Fibroblast of lung (primary cell): ENCODE results near the gene XAB2. TPM values are rescaled to one million over a fixed set of nuclear protein-coding genes. Genes with fewer than 3 reads are reported as not detected.

Experiments used
- DNase-seq, 2 donors: peaks; one replicate each; pipeline versions ENCODE4 v3.0.0 to v3.0.0-alpha.2; 2010; ENCODE audit warnings: low read depth in 2 of 2
- H2AFZ ChIP-seq: 2 replicates; pipeline ENCODE4 v1.5.1; 2012; ENCODE audit warnings: low read length, control low read depth, inconsistent platforms
- H3K27ac ChIP-seq: 2 replicates; pipeline ENCODE4 v1.5.1; 2011; ENCODE audit warnings: low read length, control low read depth; ENCODE audit not compliant: insufficient read depth
- H3K27me3 ChIP-seq: 2 replicates; pipeline ENCODE4 v1.5.1; 2011; ENCODE audit warnings: mild to moderate bottlenecking, low read length; ENCODE audit not compliant: control insufficient read depth, insufficient read depth
- H3K36me3 ChIP-seq: 2 replicates; pipeline ENCODE4 v1.5.1; 2011; ENCODE audit warnings: low read length; ENCODE audit not compliant: control insufficient read depth, insufficient read depth
- H3K4me1 ChIP-seq: 2 replicates; pipeline ENCODE4 v1.5.1; 2011; ENCODE audit warnings: low read length; ENCODE audit not compliant: control insufficient read depth, insufficient read depth; ENCODE audit errors: extremely low read depth
- H3K4me2 ChIP-seq: 2 replicates; pipeline ENCODE4 v1.5.1; 2011; ENCODE audit warnings: low read length, control low read depth; ENCODE audit not compliant: insufficient read depth; ENCODE audit errors: extremely low read depth
- H3K4me3 ChIP-seq, 4 experiments: fragments of 200-600 bp in 1 of 4; sonication (generic) in 1 of 4; replicated peaks in 1 of 4; 2 replicates each; pipeline ENCODE4 v1.5.1; 2011 to 2016; ENCODE audit warnings: low read length in 4 of 4, low read depth in 3 of 4, mild to moderate bottlenecking in 3 of 4, control low read depth in 2 of 4, inconsistent platforms in 1 of 4, mixed read lengths in 1 of 4; ENCODE audit not compliant: insufficient read depth in 1 of 4; ENCODE audit errors: control extremely low read depth in 1 of 4
- H3K79me2 ChIP-seq: 2 replicates; pipeline ENCODE4 v1.5.1; 2012; ENCODE audit warnings: mild to moderate bottlenecking, low read length, inconsistent platforms; ENCODE audit not compliant: control insufficient read depth, insufficient read depth
- H3K9ac ChIP-seq: 2 replicates; pipeline ENCODE4 v1.5.1; 2011; ENCODE audit warnings: mild to moderate bottlenecking, low read length, control low read depth; ENCODE audit not compliant: insufficient read depth
- H3K9me3 ChIP-seq: 2 replicates; pipeline ENCODE4 v1.5.1; 2012; ENCODE audit warnings: low read depth, low read length; ENCODE audit not compliant: control insufficient read depth, insufficient read depth
- H4K20me1 ChIP-seq: 2 replicates; pipeline ENCODE4 v1.5.1; 2011; ENCODE audit warnings: low read length; ENCODE audit not compliant: control insufficient read depth, insufficient read depth; ENCODE audit errors: extremely low read depth
- CTCF ChIP-seq, 2 donors: IDR thresholded peaks in 1 of 2; conservative IDR thresholded peaks in 1 of 2; 1 replicate in 1 of 2; 2 replicates in 1 of 2; pipeline ENCODE4 v1.5.1; 2011 to 2012; ENCODE audit warnings: low read length in 2 of 2, control low read depth in 1 of 2, inconsistent platforms in 1 of 2, low read depth in 1 of 2, mild to moderate bottlenecking in 1 of 2
- EZH2 ChIP-seq: IDR thresholded peaks from 2 replicates; pipeline ENCODE4 v1.5.1; 2012; ENCODE audit warnings: low read length, control low read depth, mild to moderate bottlenecking; ENCODE audit errors: missing control alignments
- polyA plus RNA-seq, 2 donors: library from polyadenylated mRNA; depleted of rRNA in 1 of 2; stranded (reverse) in 1 of 2; unstranded in 1 of 2; fragments of >200 nt; gene quantifications; 2 replicates each; pipeline ENCODE4 v1.2.1, GENCODE V29; 2011 to 2012; ENCODE audit warnings: missing spikeins in 1 of 2
- total RNA-seq: library from RNA; depleted of rRNA; stranded (reverse); fragments of >200 nt; gene quantifications from 2 replicates; pipeline ENCODE4 v1.2.1, GENCODE V29; 2014

Gene XAB2
- total and polyA plus RNA-seq, 2 donors (not counting 1 experiment from before 2014, with no cell fraction given) = 12.5 to 28.2 TPM

- Histone ChIP-seq H3K4me1 (peaks cover under 1% of the 10 kb centered on the region), H3K9me3 (no peaks in the 10 kb centered on the region), H3K27ac (no peak overlapping the region), H3K9ac (no peak overlapping the region), H2AFZ (no peak overlapping the region), H3K36me3 (no peaks in the 10 kb centered on the region), H3K4me3 (no peak overlapping the region), H3K4me2 (no peak overlapping the region), H3K27me3 (no peaks in the 10 kb centered on the region), H4K20me1 (no peaks in the 10 kb centered on the region), H3K79me2 (no peaks in the 10 kb centered on the region)
- TF ChIP-seq EZH2 = no peak
- TF ChIP-seq CTCF (conservative IDR thresholded peaks at IDR 0.05 in 1 of 2, IDR thresholded peaks at IDR 0.05 in 1 of 2; ENCODE audit: low read depth in 1 of 2, low read length in 2 of 2) = no peak
- no peak for DNase-seq
Observed at GRCh38 chr19:7647156-7647555, 17.8 kb upstream of the XAB2 start.

- TF ChIP-seq CTCF (conservative IDR thresholded peaks at IDR 0.05 in 1 of 2, IDR thresholded peaks at IDR 0.05 in 1 of 2; ENCODE audit: low read depth in 1 of 2, low read length in 2 of 2) (no peak), EZH2 (no peak)
- no peaks in the 10 kb centered on the region for H4K20me1 ChIP-seq
- no peaks in the 10 kb centered on the region for H3K27me3 ChIP-seq
- H3K4me1 ChIP-seq = no peaks in the 10 kb centered on the region
- no peak overlapping the region for H3K4me3 ChIP-seq
- no peak overlapping the region for H2AFZ ChIP-seq
- H3K9me3 ChIP-seq = no peaks in the 10 kb centered on the region
- DNase-seq = no peak
- H3K9ac ChIP-seq = no peak overlapping the region
- H3K27ac ChIP-seq = no peak overlapping the region
- no peak overlapping the region for H3K4me2 ChIP-seq
- no peaks in the 10 kb centered on the region for H3K79me2 ChIP-seq
- H3K36me3 ChIP-seq = no peaks in the 10 kb centered on the region
Observed at GRCh38 chr19:7646426-7646700, 17.0 kb upstream of the XAB2 start.

GRCh38 chr19:7645656-7646425 lies 16.5 kb upstream of the XAB2 start:
- Histone ChIP-seq H3K4me3 (no peak overlapping the region), H3K79me2 (no peaks in the 10 kb centered on the region), H3K9me3 (no peaks in the 10 kb centered on the region), H3K27me3 (no peaks in the 10 kb centered on the region), H3K4me2 (no peak overlapping the region), H3K9ac (no peak overlapping the region), H4K20me1 (no peaks in the 10 kb centered on the region), H3K36me3 (no peaks in the 10 kb centered on the region), H3K4me1 (no peaks in the 10 kb centered on the region), H2AFZ (no peak overlapping the region), H3K27ac (no peak overlapping the region)
- DNase-seq = no peak
- TF ChIP-seq CTCF (conservative IDR thresholded peaks at IDR 0.05 in 1 of 2, IDR thresholded peaks at IDR 0.05 in 1 of 2; ENCODE audit: low read depth in 1 of 2, low read length in 2 of 2) (no peak), EZH2 (no peak)
